ENCODE measurements around the gene KRTAP5-3.
"Not testable (repeated sequence)": the region's sequence is repeated elsewhere in the genome, so short reads cannot be mapped to it uniquely, and the experiment has no call there.

KRTAP5-3 gene

DNA sequence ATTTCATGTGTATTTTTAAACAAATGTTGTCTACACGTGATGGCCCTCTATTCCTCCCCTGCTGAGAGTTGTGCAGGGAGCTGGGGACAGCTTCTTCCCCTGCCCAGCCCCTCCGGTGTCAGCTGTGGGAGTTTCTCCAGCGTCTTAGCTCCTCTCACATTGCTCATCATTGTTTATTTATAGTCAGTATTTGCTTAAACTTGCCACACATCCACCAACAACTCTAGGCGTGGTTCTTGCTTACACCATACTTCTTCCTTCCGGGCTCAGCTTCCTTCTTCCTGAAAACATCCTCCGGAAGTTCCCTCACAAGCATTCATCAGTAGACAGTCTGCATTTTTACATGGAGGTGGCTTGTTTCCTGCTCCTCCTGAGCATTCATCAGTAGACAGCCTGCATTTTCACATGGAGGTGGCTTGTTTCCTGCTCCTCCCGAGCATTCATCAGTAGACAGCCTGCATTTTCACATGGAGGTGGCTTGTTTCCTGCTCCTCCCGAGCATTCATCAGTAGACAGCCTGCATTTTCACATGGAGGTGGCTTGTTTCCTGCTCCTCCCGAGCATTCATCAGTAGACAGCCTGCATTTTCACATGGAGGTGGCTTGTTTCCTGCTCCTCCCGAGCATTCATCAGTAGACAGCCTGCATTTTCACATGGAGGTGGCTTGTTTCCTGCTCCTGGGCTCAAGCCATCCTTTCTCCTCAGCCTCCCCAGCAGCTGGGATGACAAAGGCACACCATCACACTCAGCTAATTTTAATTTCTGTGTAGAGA is 18.9 kb downstream of the KRTAP5-3 start:
- not testable (repeated sequence) for H3K9me3 Mint-ChIP-seq; DNase-seq; ATAC-seq; H3K36me3 Mint-ChIP-seq (ENCODE audit: low read depth)
- H3K27me3 Mint-ChIP-seq: peaks cover 16% of the 10 kb centered on the region
- H3K4me1 Mint-ChIP-seq: peaks cover 16% of the 10 kb centered on the region
- peak overlapping the region; percentile 8 for H3K4me3 Mint-ChIP-seq
- H3K27ac Mint-ChIP-seq: peak overlapping the region; percentile 70

DNA sequence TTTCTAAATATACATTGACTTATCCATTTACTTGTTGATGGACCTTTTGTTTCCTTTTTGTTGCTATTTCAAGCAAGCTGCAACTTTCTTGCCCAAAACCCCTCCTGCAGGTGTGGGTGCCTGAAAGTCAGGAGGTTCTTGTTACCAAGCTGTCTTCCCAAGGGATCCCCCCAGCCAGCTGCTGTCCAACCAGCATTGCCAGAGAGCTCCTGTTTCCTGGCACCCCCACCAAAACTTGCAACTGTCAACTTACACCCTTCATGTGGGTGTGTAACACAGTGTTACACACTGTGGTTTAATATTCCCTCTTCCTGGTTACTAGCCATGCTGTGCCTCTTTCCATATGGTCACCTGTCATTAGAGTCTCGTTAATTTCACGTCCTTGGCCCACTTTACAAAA is 21.6 kb downstream of the KRTAP5-3 start:
- Mint-ChIP-seq H3K27me3 (peaks cover 23% of the 10 kb centered on the region), H3K4me1 (peaks cover 19% of the 10 kb centered on the region), H3K9me3 (no peaks in the 10 kb centered on the region), H3K27ac (no peak overlapping the region), H3K36me3 (ENCODE audit: low read depth) (peaks cover 1% of the 10 kb centered on the region), H3K4me3 (no peak overlapping the region)
- ATAC-seq: no peak
- no peak for DNase-seq

DNA sequence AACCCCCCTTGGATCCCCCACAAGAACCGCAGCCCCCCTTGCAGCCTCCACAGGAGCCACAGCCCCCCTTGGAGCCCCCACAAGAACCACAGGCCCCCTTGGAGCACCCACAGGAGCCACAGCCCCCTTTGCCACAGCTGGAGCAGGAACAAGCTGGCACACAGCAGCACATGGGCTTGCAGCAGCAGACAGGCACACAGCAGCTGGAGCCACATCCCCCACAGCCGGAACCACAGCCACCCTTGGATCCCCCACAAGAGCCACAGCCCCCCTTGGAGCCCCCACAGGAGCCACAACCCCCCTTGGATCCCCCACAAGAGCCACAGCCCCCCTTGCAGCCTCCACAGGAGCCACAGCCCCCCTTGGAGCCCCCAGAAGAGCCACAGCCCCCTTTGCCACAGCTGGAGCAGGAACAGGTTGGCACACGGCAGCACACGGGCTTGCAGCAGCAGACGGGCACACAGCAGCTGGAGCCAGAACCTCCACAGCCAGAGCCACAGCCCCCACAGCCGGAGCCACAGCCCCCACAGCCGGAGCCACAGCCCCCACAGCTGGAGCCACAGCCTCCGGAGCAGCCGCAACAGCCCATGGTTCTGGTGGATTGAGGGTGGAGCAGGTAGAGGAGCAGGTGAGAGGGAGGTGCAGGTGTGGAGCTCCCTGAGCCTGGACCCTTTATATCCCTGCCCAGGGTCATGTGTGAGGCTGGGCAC is 23.4 kb downstream of the KRTAP5-3 start, which contains the start of gene KRTAP5-1:
Gene KRTAP5-1 (minus strand): TSS at position 623 of the 710 bp plus-strand sequence. CDS start 34 bp downstream, at position 589.
- Mint-ChIP-seq H3K4me1 (peaks cover 17% of the 10 kb centered on the region), H3K27me3 (peaks cover 21% of the 10 kb centered on the region)
- H3K4me3 Mint-ChIP-seq; H3K9me3 Mint-ChIP-seq; H3K36me3 Mint-ChIP-seq (ENCODE audit: low read depth); DNase-seq; ATAC-seq; H3K27ac Mint-ChIP-seq: not testable (repeated sequence)

DNA sequence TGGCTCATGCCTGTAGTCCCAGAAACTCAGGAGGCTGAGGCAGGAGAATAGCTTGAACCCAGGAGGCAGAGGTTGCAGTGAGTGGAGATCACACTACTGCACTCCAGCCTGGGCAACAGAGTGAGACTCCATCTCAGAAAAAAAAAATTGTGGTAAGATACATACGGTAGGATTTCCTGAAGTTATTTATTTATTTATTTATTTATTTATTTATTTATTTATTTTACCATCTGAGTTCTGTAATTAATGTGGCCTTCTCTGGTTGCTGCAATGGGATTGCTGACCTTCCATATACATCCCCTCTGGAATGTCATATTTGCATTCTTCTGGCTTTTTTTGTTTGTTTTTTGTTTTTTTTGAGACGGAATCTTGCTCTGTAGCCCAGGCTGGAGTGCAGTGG is 25.4 kb downstream of the KRTAP5-3 start:
- H3K27ac Mint-ChIP-seq; ATAC-seq; H3K36me3 Mint-ChIP-seq (ENCODE audit: low read depth); DNase-seq; H3K4me1 Mint-ChIP-seq; H3K4me3 Mint-ChIP-seq: not testable (repeated sequence)
- Mint-ChIP-seq H3K9me3 (peaks cover 14% of the 10 kb centered on the region), H3K27me3 (peaks cover 15% of the 10 kb centered on the region)

DNA sequence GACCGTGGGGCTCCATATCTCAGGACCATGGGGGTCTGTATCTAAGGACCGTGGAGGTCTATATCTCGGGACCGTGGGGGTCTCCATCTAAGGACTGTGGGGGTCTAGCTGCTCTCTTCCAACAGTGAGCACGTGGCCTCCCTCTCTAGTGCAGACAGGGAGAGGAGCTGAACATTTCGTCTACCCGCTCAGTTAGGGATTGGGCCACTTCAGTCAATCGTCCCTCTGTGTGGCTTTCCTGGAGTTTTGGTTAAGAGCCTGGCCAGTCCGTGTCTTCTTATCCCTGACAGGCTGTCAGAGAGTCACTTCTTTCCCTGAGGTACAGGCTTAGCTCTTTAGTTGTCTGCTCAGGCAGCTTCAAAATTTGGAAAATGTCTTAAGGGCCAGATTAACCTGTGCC is 26.3 kb downstream of the KRTAP5-3 start:
- ATAC-seq (no peak), DNase-seq (no peak)
- Mint-ChIP-seq H3K27me3 (peaks cover 15% of the 10 kb centered on the region), H3K4me1 (peaks cover 8% of the 10 kb centered on the region), H3K36me3 (ENCODE audit: low read depth) (no peaks in the 10 kb centered on the region), H3K9me3 (peaks cover 14% of the 10 kb centered on the region), H3K27ac (no peak overlapping the region), H3K4me3 (no peak overlapping the region)

DNA sequence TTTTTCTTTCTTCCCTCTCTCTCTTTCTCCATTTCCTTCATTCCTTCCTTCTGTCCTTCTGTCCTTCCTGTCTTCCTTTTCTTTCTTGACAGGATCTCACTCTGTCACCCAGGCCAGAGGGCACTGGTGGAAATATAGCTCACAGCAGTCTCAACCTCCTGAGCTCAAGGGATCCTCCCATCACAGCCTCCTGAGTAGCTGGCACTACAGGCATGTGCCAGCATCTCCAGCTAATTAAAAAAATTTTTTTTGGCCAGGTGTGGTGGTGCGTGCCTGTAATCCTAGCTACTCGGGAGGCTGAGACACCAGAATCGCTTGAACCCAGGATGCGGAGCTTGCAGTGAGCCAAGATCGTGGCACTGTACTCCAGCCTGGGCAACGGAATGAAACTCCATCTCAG is 31.4 kb downstream of the KRTAP5-3 start:
- no peak overlapping the region for H3K27ac Mint-ChIP-seq
- H3K4me3 Mint-ChIP-seq: no peak overlapping the region
- ATAC-seq (no peak), DNase-seq (no peak)
- peaks cover 14% of the 10 kb centered on the region for H3K9me3 Mint-ChIP-seq
- peaks cover 14% of the 10 kb centered on the region for H3K27me3 Mint-ChIP-seq
- H3K36me3 Mint-ChIP-seq (ENCODE audit: low read depth): no peaks in the 10 kb centered on the region
- H3K4me1 Mint-ChIP-seq: peaks cover 8% of the 10 kb centered on the region

DNA sequence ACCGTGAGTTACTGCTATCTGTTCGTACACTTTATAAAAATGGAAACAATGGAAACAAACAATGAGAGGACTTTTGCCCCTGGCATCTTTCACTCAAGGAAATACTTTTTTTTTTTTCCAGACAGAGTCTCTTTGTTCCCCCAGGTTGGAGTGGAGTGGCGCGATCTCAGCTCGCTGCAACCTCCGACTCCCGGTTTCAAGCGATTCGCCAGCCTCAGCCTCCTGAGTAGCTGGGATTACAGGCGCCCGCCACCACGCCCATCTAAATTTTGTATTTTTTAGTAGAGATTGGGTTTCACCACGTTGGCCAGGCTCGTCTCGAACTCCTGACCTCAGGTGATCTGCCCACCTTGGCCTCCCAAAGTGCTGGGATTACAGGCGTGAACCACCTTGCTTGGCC is 32.5 kb downstream of the KRTAP5-3 start:
- H3K4me3 Mint-ChIP-seq; H3K27ac Mint-ChIP-seq; DNase-seq; H3K36me3 Mint-ChIP-seq (ENCODE audit: low read depth); ATAC-seq; H3K4me1 Mint-ChIP-seq: not testable (repeated sequence)
- Mint-ChIP-seq H3K27me3 (peaks cover 15% of the 10 kb centered on the region), H3K9me3 (peaks cover 14% of the 10 kb centered on the region)

DNA sequence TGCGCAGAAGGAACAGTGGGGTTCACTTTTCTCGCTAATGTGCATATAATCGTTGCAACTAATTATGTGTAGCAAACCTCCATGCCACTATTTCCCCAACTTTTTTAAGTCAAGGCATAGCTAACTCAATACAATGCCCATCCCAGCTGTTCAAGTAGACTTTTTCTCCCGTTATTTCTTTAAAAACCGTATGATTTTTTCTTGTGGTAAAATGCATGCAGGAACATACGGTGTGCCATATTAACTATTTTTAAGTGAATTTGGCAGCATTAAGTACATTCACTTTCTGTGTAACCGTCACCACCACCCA is 33.4 kb downstream of the KRTAP5-3 start:
- H3K4me3 Mint-ChIP-seq: no peak overlapping the region

DNA sequence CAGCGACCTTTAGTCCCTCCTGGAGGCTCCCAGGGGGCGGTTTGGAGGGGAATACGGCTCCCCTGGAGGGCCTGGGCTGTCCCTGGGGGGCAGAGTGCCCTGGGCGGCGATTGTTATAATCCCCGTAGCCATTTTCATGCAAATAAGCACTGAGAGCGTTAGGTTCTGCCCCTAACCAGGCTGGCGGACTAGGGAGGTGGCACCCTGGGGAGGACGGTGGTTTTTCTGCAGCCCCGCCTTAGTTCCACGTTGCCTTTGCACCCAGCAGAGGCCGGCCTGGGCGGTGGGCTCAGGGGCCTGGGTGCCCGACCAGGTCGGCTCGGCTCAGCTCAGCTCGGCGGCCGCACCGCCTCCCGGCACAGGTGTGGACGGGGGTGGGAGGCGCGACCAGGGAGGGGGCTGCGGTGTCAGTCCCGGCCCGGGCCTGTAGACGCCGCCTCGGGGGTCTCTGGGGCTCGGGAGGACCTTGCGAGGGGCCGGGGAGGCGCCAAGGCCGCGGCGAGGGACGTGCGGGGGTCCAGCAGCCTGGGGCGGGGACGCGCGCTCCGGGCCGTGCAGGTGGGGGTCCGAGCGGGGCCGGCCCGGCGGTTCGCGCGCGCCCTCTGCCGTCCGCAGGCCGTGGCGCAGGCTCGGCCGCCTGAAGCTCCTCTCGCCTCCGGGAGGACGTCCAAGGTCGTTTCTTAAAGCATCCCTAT is 33.9 kb downstream of the KRTAP5-3 start:
- H3K27me3 Mint-ChIP-seq: peaks cover 18% of the 10 kb centered on the region
- ATAC-seq (peak; percentile 62), DNase-seq (peak; percentile 66)
- no peaks in the 10 kb centered on the region for H3K36me3 Mint-ChIP-seq (ENCODE audit: low read depth)
- H3K9me3 Mint-ChIP-seq: peaks cover 14% of the 10 kb centered on the region
- H3K4me1 Mint-ChIP-seq: peaks cover 14% of the 10 kb centered on the region
- no peak overlapping the region for H3K27ac Mint-ChIP-seq
- H3K4me3 Mint-ChIP-seq: no peak overlapping the region

More for the DNA sequence above, 33.4 kb downstream of the KRTAP5-3 start:
- Mint-ChIP-seq H3K4me1 (peaks cover 11% of the 10 kb centered on the region), H3K27ac (no peak overlapping the region), H3K9me3 (peaks cover 14% of the 10 kb centered on the region), H3K27me3 (peaks cover 18% of the 10 kb centered on the region), H3K36me3 (ENCODE audit: low read depth) (no peaks in the 10 kb centered on the region)
- DNase-seq: no peak
- no peak for ATAC-seq

DNA sequence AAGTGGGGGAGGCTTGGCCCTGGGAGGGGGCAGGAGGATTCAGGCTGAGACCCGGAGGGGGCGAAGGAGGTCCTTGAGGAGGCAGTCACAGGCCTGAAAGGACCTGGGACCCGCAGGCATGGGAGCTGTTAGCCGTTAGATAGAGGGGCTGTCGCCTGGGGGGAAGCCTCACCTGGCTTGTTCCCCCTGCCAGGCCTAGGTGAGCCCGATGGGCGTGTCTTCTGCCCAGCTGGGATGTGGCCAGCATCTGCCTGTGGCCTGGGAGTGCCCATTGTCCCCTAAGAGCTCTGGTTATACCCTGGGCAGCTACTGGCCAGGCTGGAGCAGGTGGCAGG is 34.4 kb downstream of the KRTAP5-3 start:
- Mint-ChIP-seq H3K36me3 (ENCODE audit: low read depth) (no peaks in the 10 kb centered on the region), H3K27me3 (peaks cover 18% of the 10 kb centered on the region), H3K27ac (no peak overlapping the region), H3K4me1 (peaks cover 16% of the 10 kb centered on the region), H3K9me3 (peaks cover 9% of the 10 kb centered on the region), H3K4me3 (peak overlapping the region; percentile 42)
- ATAC-seq: no peak
- no peak for DNase-seq

DNA sequence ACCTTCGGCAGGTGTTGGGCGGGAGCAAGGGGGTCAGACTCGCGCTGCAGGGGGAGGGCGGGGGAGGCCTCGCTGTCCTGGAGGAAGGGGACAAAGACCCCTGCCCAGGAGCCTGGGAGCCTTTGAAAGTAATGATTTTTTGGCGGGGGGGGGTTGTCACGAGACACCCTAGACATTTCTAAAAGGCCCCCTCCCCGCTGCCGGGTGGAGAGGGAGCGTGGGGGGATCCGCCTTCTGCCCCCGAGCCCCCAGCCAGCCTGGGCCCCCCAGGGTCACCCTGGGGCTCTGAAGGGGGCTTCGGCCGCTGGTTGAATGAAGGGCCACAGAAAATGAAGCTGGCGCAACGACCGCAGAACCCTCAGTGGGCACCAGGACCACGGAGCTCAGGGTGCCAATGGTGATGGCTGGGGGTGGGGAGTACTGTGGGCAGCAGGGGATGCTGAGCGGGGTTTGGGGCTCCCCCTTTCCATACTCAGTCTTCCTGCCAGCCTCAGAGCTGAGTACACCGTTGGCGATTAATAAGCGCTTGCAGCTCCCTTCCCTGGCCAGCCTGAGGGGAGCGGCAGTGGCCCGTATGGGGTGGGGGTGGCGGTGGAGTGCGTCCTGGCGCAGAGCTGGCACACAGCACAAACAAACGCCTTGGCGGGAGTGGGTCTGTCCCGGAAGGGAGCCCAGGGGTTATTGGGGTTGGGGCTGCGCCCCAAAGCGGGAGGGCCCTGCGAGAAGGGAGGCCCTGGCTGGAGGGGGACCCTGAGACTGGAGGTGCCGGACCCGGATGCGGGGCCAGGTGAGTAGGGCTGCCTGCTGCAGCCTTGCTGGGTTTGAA is 35.0 kb downstream of the KRTAP5-3 start:
- DNase-seq: peak; percentile 34
- peaks cover 18% of the 10 kb centered on the region for H3K27me3 Mint-ChIP-seq
- ATAC-seq: no peak

DNA sequence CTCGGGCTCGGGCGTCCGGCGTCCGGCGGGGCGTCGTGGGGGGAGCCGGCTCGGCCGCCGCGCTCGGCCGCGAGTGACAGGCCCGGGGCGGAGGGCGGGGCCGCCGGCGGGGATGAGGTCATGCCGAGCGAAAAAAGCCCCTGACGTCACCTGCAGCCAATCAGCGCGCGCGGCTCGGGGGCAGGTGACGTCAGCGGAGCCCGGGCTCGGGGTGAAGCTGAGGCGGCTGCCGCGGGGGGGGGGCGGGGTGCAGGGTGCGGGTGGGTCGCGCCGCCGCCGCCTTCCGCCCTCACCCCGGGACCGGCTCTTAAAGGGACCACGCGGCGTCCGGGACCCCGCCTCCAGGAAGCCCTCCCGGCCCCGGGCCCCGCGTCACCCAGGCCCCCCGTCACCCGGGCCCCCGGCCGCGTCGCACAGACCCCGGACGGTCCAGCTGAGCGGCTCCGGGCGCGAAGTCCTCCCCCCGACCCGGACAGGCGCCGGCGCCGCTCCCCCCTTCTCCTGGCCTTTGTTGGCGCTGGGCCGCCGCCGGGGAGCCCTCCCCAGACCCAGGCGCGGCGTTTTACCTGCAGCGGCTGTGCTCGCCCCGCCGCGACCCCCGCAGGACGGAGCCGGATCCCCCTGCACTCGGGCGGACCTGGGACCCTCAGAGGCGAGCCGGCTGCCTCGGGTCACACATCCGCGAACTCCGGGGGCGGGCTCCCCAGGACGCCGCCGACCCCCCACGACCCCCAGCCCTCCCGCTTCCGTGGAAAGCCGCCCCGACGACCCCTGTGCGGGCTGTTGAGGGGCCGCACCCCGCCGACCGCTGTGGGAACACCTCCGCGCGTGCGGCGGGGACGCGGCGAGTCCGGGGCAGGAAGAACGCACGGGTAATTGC is 35.8 kb downstream of the KRTAP5-3 start, which contains the start of gene DUSP8:
Gene DUSP8 (minus strand): TSS at position 75 of the 880 bp plus-strand sequence. CDS start 6,445 bp downstream, outside the sequence.
- Mint-ChIP-seq H3K36me3 (ENCODE audit: low read depth) (no peaks in the 10 kb centered on the region), H3K4me1 (peaks cover 16% of the 10 kb centered on the region), H3K4me3 (peak within 1 kb of the TSS; percentile 42), H3K27me3 (peaks cover 18% of the 10 kb centered on the region), H3K27ac (no peak within 1 kb of the TSS), H3K9me3 (no peaks in the 10 kb centered on the region)
- peak; percentile 44 for ATAC-seq
- DNase-seq: peak; percentile 93

More for the DNA sequence above, 35.0 kb downstream of the KRTAP5-3 start:
- Mint-ChIP-seq H3K27ac (no peak overlapping the region), H3K36me3 (ENCODE audit: low read depth) (no peaks in the 10 kb centered on the region), H3K4me3 (peak overlapping the region; percentile 42), H3K4me1 (peaks cover 16% of the 10 kb centered on the region), H3K9me3 (peaks cover 3% of the 10 kb centered on the region)

DNA sequence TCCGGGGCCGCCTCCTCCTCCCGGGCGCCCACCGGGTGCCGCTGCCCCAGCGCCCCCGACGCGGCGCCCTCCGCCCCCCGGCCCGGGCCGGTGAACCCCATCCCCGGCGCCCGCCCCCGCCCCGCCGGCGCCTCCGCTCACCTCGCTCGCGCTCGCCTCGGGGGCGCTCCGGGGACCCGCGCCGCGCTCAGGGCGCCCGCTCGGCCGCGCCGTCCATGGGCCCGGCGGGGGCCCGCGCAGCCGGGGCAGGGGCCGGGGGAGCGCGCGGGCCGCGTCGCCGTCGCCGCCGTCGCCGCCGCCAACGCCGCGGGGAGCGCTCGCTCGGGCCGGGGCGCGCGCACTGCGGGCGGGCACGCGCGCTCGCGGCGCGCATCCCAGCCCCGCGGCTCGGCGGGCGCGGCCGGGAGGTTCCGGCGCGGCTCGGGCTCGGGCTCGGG is 36.5 kb downstream of the KRTAP5-3 start:
- Mint-ChIP-seq H3K4me1 (peaks cover 16% of the 10 kb centered on the region), H3K4me3 (no peak overlapping the region), H3K9me3 (no peaks in the 10 kb centered on the region), H3K27me3 (peaks cover 18% of the 10 kb centered on the region), H3K27ac (no peak overlapping the region), H3K36me3 (ENCODE audit: low read depth) (no peaks in the 10 kb centered on the region)
- DNase-seq (no peak), ATAC-seq (no peak)

All from activated naive CD8-positive, alpha-beta T cell treated with anti-CD3 and anti-CD28 coated beads, Interleukin-2, amount 50 U/mL, for 24 hours (primary cell).